ENCODE results near the gene BTNL9.
"Not testable (repeated sequence)": the region's sequence is repeated elsewhere in the genome, so short reads cannot be mapped to it uniquely, and the experiment has no call there.

BTNL9 gene

DNA sequence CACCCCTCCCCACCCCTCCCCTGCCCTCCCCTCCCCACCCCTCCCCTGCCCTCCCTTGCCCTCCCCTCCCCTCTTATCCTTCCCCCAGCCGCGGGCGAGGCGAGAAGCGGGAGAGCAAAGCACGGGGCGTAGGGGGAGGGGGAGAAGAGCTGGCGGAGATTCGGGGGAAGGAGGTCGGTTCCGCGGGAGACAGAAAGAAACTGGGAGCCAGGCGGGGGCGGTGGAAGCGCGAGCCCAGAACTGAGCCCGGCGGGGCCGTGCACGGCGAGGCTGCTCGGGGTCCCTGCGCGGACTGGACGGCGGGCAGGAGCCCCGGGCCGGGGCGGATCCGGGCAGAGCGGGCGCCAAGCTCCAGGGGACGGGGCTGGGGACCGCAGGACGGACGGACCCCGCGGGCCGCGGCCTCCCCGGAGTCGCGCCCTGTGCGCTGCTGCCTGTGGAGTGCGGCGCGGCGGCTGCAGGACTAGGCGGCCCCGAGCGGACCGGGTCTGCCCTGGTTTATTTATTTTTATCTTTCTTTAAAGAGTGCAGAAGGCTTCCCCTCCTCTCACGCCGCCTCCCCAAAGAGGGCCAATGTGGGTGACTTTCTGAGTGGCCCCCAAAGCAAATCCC lies 61.1 kb downstream of the BTNL9 start:
- not testable (repeated sequence) for DNase-seq

DNA sequence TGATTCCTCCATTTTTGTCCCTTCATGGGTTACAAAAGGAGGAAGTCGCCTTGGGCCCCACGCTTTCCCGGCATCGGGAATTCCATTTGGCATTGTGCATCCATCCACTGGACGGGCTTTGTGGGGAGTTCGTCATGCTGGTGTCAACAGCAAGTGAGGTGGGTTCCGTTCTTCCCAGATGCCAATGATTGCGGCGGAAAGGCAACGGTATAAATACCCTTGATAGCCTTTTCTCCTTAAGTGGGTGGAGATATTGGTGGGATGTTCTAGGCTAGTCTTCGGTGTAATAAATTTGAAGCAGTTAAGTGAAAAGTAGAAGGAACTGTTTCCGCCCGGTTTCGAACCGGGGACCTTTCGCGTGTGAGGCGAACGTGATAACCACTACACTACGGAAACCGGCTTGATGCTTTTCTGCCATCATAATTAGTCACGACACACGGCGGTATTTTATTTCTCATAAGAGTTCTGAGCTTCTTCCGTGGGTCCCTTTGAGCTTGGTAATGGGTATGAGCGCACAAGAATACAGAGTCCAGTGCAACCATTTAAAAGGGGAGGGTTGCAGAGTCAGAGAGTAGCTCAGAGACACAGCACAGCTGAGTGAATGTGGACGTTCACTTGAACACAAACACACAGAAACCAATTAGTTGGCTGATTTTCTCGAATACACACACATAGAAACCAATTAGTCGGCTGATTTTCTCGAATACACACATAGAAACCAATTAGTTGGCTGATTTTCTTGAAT lies 62.0 kb downstream of the BTNL9 start:
- DNase-seq: not testable (repeated sequence)

DNA sequence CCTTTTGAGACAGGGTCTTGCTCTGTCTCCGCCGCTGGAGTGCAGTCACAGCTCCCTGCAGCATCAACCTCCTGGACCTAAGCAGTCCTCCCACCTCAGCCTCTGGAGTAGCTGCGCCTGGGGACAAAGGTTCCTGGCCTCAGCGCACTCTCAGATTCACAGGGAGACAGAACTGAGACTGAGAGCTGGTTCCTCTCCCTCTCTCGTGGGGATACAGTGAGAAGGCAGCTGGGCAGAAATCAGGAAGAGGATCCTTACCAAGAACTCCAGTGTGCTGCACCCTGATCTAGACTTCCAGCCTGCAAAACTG lies 64.1 kb downstream of the BTNL9 start:
- not testable (repeated sequence) for DNase-seq

DNA sequence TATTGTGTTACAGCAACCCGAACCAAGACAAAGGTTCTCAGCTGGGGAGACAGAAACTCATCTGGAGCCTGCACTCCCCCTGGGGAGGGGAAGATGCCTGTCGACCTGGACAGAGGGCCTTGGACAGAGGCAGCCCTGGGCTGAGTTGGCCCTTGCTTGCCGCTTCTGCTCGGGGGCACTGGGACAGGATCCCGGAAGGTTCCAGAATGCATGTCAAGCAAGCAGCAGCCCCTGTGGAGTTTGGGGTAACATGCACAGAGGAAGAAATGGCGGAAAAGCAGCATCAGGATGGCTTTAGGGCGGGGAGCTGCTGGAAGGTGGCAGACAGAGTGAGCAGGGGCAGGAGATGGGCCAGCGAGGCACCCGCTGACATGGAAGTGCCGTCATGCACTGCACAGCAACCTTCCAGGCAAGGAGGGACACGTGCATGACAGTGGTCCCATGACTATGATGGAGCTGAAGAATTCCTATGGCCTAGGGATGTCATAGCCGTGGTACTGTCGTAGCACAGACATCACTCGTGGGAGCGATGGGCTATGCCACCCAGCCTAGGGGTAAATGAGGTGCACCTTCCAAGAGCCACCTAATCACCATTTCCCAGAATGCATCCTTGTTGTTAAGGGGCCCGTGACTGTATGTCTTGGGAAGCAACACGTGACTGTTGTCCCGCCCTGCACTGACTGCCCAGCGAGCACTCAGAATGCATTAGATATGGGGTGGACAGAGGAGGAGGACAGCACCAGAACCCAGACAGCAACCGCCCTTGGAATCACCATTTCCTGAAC lies 64.7 kb downstream of the BTNL9 start:
- DNase-seq: not testable (repeated sequence)

GRCh38 chr5:181105391-181106025 lies 65.4 kb downstream of the BTNL9 start:
- DNase-seq: no peak

- DNase-seq: no peak
These were observed 67.6 kb downstream of the BTNL9 start for GRCh38 chr5:181107699-181108098.

GRCh38 chr5:181108578-181109165 lies 68.6 kb downstream of the BTNL9 start:
- no peak for DNase-seq

- DNase-seq: no peak
These were observed 69.5 kb downstream of the BTNL9 start for GRCh38 chr5:181109489-181110013.

- no peak for DNase-seq
These were observed 70.9 kb downstream of the BTNL9 start for GRCh38 chr5:181111010-181111409.

Data from activated CD4-positive, alpha-beta T cell treated with anti-CD3 and anti-CD28 coated beads, Interleukin-2, amount 50 U/mL, for 16 hours (primary cell).